ENCODE results near the gene PIM2.

PIM2 gene

DNA sequence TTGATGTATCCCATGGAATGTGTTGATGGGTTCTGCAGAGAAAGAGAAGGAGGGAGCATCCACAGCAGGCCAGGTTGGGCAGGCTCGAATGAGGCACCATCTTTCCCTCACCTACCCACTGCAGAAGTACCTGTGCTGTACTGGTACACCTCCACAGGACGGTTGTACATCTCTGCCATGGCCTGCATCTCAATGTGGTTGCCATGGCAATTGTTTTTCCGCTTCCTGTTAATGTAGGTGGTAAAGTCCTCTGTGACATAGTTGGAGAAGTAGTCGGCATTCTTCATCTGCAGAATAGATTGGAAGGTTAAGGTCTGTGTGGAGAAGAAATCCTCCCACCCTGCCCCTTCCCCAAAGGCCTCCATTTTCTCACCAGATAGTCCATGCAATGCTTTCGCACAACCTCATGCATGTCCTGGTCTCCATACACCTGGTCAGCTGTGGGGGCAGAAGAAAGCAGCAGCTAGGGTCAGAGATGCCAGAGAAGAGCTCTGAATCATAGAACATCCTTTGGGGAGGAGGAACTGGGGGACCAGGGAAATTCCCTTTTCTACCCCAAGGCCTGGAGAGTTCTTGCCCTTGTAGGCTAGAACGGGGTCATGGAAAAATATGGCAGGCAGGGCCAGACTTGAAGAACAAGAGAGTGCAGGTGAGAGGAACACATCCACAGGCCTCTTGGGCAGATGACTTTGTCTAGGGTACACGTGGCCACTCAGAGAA, 15.9 kb upstream of the PIM2 start:
- no peak for DNase-seq

DNA sequence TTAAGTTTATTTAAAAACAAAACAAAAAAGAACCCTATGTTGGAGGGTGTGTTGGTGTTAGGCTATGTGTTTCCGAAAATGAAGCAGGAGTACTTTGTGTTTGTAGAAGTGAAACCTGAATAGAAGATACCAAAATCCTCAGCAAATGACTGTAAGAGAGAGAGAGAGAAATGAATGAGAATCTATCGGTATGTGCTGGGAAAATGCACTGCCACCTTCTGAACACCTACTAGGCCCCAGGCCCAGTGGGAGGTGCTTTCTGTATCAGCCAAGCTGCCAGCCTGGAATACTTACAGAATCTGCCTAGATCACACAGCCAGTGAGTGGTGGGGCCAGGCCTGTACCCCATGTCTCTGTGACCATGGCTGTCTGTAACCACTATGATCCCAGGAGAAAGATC, 14.9 kb upstream of the PIM2 start:
- DNase-seq, result no peak

DNA sequence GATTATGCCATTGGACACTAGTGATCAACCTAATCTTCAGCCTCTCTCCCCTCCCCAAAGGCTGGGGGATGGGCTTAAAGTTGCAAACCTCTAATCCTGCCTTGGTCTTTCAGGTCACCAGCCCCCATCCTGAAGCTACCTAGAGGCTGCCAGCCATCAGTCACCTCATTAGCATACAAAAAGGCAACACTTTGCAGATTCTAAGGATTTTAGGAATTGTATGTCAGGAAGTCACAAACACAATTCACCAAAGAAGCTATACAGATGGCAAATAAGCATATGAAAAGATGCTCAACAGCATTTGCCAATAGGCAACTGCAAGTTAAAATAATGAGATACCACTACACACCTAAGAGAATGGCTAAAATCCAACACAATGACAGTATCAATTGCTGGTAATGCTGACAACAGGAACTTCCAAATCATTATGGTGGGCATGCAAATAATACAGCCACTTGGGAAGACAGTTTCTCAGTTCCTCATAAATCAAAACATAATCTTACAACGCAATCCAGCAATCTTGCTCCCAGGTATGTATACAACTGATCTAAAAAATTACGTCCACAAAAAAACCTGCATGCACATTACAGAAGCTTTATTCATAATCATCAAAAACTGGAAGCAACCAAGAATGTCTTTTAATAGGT, 9.0 kb upstream of the PIM2 start:
- no peak for DNase-seq

DNA sequence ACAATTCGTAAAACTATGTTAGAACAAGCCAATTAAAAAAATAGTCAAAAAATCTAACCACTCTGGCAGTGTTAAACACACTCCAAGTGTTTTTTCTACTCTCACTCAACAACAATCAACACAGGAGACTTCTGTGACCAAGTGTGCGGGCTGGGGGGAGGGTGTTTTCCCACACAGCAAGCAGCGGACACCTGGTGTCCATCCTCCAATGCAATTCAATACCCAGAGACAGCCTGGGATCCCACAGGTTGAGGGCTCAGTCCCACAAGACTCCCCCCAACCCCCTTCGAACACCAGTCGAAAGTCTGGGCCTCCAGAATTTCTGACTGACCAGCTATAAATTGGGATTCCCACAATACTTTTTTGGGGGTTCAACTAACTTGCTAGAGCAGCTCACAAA, 8.3 kb upstream of the PIM2 start:
- DNase-seq, result no peak

DNA sequence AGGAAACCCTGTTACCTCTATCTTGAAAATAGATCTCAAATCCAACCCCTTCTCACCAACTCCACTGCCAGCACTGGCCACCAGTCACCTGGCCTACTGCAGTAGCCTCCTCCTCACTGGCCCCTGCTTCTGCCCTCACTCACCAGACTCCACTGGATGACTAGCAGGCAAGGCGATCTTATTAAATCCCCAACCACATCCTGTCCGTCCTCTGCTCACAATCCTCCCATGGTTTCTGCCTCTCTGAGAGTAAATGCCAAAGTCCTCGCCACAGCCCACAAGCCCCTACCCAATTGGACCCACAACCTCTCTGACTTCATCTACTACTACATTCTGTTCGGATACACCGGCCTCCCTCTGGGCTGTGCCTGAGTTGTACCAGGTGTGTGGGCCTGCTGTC, 5.4 kb upstream of the PIM2 start:
- no peak for DNase-seq

DNA sequence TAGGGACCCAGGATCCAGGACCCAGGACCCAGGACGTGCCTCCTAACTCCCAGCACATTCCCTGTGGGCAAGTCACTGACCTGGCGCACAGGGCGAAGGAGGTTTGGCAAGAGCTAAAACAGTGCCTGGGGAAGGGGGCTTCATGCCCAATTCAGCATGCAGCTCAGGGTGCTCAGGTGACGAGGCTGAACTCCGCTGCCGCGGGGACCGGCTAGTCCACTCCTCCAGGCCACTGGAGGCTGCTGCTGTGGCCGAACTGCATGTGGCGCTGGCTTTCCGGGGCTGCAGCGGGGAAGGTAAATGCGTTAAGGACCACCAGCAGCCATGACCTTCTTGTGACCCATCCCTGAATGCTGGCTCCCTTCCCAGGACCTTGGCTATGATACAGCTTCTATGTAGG, 4.9 kb upstream of the PIM2 start:
- DNase-seq, result no peak

DNA sequence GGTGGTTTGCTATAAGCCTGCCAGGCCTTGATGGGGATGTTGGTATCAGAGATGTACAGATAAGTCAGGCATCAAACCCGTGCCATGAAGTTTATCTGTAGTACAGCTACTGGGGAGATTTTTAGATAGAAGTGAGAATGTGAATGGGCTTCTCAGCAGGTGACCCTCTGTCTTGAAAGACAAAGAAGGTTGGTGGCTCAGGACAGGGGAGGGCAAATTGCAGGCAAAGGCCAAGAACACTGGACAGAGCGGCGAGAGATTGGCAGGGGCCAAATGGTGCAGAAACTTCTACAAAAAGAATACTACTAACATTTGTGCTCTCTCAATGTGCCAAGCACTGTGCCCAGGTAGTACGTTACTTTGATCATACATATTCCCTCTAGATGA, 1.9 kb upstream of the PIM2 start:
- no peak for DNase-seq

DNA sequence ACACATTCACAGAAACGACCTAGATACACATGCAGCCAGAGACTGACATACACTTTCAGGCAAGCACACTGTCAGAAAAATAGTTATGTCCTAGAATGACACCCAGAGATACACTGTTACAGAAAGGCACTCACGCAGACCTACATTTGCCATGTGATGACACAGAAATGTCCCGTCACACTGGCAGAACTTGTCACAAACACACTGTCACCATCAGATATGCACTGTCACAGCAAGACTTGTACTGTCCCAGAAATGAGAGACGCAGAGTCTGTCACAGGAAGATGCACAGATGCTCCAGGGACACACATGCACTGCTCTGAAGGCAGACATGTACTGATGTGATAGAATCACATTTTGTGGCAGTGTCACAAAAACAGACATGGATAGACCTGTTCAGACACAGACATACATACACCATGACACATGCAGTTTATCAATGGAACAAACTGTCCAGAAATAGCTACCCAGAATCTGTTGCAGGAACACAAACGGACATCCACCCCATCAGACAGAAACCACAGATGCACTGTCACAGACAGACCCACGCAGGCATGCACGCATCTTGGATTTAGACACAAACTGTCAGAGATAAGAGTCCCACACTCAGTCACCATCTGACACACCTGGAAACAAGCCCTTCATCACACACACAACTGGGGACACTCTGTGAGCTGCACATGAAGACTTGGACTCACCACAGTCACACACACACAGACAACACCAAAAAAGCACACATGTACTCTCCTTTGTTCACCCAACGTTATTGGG, 1.3 kb upstream of the PIM2 start:
- DNase-seq, result no peak

DNA sequence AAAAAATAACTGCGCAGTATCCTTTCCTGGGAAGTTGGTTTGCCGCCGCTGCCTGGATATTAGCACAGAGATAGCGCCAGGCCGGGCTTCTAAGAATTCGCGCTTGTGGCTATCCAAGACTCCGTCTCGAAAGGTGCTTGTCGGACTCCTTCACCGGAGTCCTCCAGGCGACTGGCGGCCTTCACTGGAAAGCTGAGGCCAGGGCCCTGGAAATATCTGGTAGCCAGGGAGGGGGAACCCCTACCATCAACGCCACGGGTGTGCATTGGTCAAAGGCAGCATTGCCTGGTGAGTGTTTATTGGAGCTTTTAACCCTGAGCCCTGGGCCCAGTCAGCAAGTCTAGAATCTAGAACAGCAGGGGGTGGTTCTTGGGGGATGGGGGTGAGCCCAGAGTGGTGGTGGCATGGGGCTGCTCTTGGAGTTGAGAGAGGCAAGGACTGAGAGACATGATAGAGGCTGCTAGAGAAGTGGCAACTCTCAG, 577 bp upstream of the PIM2 start:
- no peak for DNase-seq

DNA sequence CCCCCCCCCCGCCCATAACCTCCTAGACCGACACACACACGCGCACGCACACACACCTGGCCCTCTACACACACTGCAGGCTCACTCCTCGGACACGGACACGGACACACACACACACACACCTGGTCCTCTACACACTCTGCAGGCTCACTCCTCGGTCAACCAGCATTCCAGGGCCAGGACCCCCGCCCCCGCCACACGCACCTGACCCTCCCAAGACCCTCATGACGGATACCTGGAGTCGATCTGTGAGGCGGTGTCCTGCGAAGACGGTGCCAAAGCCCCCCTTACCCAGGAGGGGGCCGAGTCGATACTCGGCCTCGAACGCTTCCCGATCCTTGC, 552 bp downstream of the PIM2 start:
- DNase-seq, result no peak

DNA sequence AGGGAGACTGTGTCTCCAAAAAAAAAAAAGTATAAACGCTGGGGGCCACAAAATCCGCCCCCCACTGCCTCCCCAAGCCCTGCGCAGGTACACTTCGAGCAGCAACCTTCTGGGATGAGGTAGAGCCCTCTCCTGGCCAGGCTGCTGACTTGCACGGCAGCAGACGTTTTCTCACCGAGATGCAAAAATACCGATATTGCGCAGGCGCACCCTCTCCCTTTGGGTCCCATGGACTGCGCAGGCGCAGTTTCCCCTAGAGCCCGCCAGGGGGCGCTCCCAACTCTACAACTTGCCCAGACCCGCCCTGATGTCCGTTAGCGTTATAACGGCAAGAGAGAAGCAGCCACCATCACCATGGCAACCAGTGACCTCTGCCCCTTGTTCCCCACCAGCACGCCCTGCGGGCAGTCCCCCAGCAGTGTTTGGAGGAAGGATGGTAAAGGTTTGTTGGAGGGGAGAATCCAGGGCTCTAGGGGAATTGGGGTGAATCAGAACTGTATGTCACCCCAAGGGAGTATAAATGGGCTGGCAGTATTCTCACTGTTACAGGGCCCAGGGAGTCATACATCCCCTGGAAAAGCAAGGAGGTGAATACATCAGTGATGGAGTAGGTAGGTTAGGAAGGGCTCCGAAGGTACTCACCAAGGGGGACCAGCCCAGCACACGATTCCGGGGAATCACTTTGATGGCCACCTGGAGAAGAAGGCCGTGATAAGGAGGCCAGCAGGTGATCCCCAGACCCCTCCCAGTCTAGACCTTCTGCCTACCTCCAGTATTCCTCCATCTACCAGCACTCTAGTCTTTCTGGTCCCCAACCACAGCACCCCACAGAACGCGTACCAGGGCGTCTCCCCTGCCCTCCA, 1.5 kb downstream of the PIM2 start:
- DNase-seq, result peak; percentile 84

DNA sequence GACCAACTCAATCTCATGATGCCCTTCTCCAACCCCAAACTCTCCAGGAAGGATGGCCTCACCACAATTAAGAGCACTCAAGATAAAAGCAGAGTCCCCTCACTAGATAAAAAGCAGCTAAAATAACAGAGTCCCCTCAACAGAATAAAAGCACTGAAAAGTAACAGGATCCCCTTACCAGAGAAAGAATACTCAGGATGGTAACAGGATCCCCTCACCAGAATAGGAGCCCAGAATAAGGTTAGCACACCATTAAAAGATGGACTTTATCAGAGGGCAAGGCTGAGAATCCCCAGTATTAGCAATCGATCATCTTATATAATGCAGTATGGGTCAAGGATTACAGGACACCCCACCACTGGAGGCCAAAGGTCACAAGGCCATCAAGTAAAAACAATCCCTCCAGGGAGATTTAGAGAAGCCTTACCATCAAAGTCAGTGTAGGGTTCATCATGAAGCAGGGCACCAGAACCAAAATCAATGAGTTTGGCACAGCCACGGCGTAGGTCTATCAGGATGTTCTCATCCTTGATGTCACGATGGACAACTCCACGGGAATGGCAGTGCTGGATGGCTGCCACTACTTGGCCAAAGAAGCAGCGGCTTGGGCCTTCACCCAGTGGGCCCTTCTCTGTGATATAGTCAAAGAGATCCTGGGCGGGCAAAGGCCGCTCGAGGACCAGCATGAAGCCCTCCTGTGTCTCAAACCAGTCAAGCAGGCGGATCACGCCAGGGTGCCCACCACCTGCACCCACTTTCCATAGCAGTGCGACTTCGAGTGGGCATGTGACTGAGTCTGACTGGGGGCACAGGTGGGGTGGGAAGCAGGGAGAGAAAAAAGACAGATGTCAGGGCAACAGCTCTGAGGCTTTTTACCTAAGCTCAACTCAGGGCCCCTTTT, 4.0 kb downstream of the PIM2 start:
- DNase-seq, result no peak

DNA sequence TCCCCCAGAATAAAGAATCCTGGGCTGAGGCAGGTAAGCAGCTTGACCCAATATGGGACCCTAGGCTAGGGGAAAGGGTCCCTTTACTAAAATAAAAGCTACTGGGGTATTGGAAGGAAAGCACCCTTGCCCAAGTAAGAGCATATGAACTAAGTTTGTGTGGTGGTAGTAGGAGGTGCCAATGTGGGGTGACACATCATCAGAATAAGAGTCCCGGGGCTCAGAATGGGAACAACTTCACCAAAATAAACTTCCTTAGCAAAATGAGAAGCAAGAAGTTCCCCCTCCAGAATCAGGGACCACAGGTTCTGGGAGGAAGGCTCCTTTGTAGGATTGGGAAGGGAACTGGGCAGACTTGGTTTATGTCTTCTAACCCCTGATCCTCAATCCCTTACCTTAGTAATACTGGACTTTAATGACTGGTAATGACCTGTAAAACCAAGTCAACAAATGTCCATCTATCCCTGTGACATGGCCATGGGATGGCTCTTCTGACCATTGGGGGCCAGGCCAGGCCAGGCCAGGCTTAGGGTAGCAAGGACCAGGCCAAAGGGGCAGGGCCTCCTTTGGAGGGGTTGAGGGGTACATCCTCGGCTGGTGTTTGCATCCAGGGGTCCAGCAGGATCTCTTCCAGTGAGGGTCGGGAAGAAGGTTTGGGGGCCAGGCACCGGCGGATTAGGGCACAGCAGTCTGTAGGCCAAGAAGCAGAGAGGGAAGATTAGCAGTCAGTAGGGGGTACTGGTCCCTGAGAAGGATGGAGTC, 5.0 kb downstream of the PIM2 start:
- no peak for DNase-seq

DNA sequence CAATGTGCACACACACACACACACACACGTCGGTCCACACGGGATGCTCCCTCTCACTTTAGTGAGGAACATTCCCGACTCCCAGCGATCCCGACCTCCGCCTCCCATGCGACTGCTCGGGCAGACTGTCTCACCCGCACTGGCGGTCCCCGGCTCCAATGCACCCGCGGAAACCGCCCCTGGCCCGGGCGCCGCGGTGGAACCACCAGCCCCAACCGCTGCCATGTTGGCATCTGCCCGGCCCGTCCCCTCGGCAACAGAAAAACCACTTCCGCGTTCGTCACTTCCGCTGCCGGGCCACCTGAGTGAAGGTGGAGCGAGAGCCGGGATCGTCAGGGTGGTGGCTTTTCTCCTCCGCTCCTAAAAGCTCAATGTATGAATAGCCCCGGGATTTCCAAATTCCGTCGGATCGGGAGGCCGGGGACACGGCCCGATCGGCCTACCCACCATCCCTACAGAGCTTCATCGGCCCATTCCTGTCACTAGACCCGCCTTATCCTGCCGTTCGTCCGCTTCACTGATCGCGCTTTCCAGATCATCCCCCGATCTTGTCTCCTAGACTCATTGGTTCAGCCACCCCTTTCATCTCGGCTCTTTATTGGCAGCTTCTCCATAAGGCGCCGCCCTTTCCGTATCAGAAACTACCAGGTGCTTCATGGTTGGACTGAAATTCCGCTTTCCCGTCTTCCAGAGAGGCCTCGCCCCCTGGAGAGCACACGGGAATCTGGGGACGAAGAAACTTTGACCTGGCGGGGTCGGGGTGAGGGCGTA, 7.2 kb downstream of the PIM2 start, which contains the start of gene SLC35A2:
Gene SLC35A2 (minus strand): TSS at position 235 of the 771 bp plus-strand sequence. CDS start 10 bp downstream, at position 225.
- peak; percentile 85 for DNase-seq

DNA sequence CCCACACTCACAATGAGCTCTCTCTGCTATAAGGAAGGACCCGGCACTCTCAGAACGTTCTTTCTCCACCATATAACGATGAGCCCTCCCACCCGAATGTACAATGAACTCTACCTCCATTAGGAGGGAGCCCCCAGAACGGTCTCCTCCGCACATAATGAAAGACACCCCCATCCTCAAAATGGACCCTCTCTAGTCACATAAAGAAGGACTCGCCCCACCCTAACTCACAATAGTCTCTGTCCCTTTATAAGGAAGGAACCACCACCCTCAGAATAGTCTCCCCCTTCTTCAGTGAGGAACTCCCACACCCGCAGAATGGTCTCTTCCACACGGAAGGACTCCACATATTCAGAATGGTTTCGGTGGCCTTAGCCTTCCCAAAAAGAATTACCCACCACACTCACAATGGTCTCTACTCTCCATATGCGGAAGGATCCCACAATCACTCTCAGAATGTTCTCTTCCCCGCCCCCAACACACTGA, 7.9 kb downstream of the PIM2 start:
- DNase-seq, result no peak

DNA sequence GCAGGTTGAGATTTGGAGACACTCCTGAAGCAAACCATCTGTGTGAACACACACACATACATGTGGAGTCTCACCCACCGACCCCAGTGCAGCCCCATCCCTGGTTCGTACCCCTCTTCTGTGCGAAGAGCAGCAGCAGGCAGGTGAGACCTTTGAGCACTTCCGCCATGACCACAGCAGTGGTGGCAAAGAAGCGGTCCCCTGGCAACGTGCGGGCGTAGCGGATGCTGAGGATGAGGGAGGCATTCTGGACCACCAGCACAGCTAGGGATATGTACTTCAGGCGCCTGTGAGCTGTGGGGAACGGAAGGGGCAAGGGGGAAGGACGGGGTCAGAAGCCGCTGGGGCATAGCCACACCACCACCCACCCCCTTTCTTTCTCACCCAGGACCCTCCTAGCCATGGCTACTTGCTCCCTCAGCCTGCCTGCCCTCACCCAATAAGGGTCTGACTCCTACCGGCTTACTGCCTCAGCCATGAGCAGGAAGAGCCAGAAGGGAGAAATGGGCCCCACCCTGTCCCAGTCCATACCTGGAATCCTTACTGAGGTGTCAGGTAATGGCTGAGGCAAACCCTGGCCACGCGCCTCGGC, 9.0 kb downstream of the PIM2 start:
- DNase-seq, result no peak

DNA sequence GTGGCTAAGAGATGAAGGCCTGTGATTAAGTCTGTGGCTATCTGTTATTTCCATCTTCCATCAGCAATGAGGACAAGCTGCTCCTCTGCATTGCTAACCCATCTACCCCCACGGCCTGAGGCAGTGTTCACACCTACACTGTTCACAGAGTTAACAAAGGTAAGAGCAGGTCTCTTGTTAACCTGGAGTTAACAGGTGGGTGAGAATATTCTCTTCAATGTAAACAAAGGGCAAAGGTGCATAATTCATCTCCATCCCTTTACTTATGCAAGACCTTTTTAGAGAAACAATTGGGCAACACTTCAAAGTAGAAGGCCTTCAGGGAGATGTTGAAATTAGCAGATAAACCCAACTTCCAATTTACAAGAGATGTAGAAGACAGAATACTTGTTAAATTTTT, 10.2 kb downstream of the PIM2 start:
- DNase-seq, result no peak

DNA sequence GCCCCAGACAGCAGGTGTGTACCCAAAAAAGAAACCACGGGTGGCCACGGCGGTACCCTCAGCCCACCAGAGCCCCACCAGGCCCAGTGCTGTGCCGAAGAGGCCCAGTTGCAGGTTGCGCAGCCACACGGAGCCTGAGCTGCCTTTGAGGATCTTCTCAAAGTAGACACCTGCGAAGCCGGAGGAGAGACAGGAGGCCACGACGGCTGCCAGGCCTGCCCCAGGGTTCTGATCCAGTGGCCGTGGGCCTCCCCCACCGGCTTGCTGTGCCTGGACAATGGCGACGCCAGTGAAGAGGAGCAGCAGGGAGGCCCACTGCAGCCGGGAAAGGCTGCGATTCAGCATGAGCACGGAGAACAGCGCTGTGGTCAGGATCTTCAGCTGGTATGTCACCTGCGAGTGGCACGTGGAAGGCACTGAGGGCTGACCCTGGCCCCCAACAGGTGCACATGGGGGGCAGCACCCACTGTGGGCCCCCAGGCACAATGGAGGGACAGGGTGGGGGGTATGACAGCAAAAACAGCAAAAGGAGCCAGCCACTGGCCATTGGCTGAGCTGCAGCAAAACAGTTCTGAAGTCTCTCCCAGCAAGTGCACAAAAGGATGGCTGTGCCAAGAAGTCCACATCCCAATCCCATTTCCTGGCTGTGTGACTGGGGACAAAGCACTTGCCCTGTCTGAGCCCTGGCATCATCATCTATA, 13.6 kb downstream of the PIM2 start:
- no peak for DNase-seq

DNA sequence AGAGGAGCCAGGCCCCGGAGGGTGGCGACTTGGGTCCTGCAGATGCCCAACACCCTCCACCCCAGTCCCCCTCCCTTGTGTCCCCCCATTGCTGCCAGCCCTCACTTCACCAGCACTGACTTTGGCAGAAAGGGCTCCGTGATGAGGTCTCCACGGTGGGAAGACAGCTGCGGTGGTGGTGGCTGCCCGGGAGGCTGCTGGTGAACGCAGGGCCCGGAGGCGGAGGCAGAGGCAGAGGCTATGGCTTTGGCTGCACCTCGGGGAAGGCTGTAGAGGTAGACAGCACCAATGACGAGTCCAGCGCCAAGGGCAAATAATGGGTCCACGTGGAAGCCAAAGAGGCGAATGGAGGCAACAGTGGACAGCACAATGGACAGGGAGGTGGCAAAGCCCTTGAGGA, 14.2 kb downstream of the PIM2 start:
- no peak for DNase-seq

Measured in activated CD8-positive, alpha-beta memory T cell treated with anti-CD3 and anti-CD28 coated beads, Interleukin-2, amount 50 U/mL, for 4 hours (primary cell).